Smooth muscle cell of the umbilical artery (primary cell): Measurements from ENCODE around the gene ADAM10. TPM values are rescaled to one million over a fixed set of nuclear protein-coding genes. Genes with fewer than 3 reads are reported as not detected.

Experiments
- total RNA-seq: library from RNA; depleted of rRNA; stranded (reverse); fragments of >200 nt; gene quantifications from 2 replicates; pipeline ENCODE4 v1.2.3, GENCODE V29; 2014

ADAM10 gene, protein sequence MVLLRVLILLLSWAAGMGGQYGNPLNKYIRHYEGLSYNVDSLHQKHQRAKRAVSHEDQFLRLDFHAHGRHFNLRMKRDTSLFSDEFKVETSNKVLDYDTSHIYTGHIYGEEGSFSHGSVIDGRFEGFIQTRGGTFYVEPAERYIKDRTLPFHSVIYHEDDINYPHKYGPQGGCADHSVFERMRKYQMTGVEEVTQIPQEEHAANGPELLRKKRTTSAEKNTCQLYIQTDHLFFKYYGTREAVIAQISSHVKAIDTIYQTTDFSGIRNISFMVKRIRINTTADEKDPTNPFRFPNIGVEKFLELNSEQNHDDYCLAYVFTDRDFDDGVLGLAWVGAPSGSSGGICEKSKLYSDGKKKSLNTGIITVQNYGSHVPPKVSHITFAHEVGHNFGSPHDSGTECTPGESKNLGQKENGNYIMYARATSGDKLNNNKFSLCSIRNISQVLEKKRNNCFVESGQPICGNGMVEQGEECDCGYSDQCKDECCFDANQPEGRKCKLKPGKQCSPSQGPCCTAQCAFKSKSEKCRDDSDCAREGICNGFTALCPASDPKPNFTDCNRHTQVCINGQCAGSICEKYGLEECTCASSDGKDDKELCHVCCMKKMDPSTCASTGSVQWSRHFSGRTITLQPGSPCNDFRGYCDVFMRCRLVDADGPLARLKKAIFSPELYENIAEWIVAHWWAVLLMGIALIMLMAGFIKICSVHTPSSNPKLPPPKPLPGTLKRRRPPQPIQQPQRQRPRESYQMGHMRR
- 284 and 315 TPM in 2 replicates for total RNA-seq

GRCh38 chr15:58749532-58750337 lies at the start of gene ADAM10:
TSS of gene ADAM10 (minus strand) at chr15:58749707. CDS start at chr15:58749534, 173 bp downstream.

DNA sequence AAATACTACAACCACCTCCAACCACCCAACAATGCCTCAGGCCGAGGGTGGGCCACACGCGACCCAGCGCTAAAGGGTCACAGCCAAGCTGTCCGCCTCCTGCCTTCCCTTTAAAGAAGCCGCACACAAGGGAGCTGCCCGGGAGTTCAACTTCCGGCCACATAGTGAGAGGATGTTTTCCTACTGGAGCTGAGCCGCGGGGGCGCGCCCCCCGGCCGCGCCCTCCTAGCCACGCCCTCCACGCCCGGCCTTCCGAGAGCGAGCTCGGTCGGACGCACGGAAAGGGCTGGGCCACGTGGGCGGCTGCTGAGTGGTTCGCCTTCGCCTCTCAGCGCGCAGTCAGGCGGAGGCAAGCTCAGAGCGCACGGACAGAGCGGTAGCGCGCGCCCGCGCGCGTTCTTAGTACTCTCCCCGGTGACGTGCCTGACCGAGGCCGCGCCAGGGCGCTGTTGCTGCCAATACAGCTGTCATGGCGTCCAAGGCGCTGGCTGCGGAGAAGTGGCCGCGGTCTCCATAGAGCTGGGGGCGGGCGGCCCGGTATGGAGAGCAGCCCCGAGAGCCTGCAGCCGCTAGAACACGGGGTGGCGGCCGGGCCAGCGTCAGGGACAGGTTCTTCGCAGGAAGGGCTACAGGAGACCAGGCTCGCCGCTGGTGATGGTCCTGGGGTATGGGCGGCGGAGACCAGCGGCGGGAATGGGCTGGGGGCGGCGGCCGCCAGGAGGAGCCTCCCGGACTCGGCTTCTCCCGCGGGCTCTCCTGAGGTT lies 21.5 kb upstream of the ADAM10 start, which contains the start of gene MINDY2:
Gene MINDY2 (plus strand): TSS at position 446 of the 764 bp plus-strand sequence. CDS start 94 bp downstream, at position 540.

Other genes starting within 250 kb of the ADAM10 start
- gene MINDY2, start 21.6 kb upstream of the ADAM10 start, total RNA-seq, result 36.4 and 45.1 TPM in 2 replicates
- gene SLTM, start 184.0 kb upstream of the ADAM10 start, total RNA-seq, result 55.8 and 78.1 TPM in 2 replicates
- 22.0 and 29.8 TPM in 2 replicates for gene RNF111, start 238.0 kb upstream of the ADAM10 start, total RNA-seq